IMR-90 (cell line): Measurements from ENCODE around the gene ZNF639. TPM values are rescaled to one million over a fixed set of nuclear protein-coding genes. Genes with fewer than 3 reads are reported as not detected.

Source experiments
- ATAC-seq: fragments of 200-7000 bp; cut with Tn5 transposase; 2 replicates; pipeline ENCODE4 v1.9.1; 2020; ENCODE audit warnings: low read depth, mild to moderate bottlenecking, moderate library complexity
- BruUV-seq: library from RNA; stranded (reverse); fragments of 400-500 nt; replicated peaks from 2 replicates; lab custom pipeline; 2021; lab: Mats Ljungman, UMichigan
- CTCF ChIA-PET: fragments of 300-600 bp; formaldehyde crosslinking; extraction: SDS; loops from one replicate; lab custom pipeline; 2021; ENCODE audit warnings: antibody characterized with exemption; lab: Yijun Ruan, JAX
- POLR2A ChIA-PET: fragments of 300-600 bp; sonication (Branson Sonifier 250); formaldehyde crosslinking; loops from one replicate; lab custom pipeline; 2022; ENCODE audit warnings: antibody characterized with exemption; ENCODE audit not compliant: unreplicated experiment; lab: Charles Lee
- DNase-seq: peaks from one replicate; pipeline ENCODE4 v3.0.0; 2013
- H2AFZ ChIP-seq: replicated peaks from 2 replicates; pipeline ENCODE3; 2013; ENCODE audit warnings: low read length, mild to moderate bottlenecking; ENCODE audit not compliant: poor library complexity
- H2AK5ac ChIP-seq: 2 replicates; pipeline ENCODE4 v1.6.1; 2013; ENCODE audit warnings: low read depth, low read length, inconsistent platforms
- H2AK9ac ChIP-seq: replicated peaks from 2 replicates; pipeline ENCODE3; 2013; ENCODE audit warnings: mild to moderate bottlenecking, low read depth, low read length, moderate library complexity; ENCODE audit not compliant: poor library complexity
- H2BK120ac ChIP-seq: 2 replicates; pipeline ENCODE4 v1.6.1; 2013; ENCODE audit warnings: low read depth, low read length, inconsistent platforms
- H2BK15ac ChIP-seq: 3 replicates; pipeline ENCODE4 v1.6.1; 2013; ENCODE audit warnings: low read depth, low read length, inconsistent platforms
- H2BK20ac ChIP-seq: 2 replicates; pipeline ENCODE4 v1.6.1; 2013; ENCODE audit warnings: low read depth, mild to moderate bottlenecking, inconsistent platforms, low read length, moderate library complexity
- H2BK5ac ChIP-seq: 2 replicates; pipeline ENCODE4 v1.6.1; 2013; ENCODE audit warnings: mild to moderate bottlenecking, low read depth, low read length, inconsistent platforms; ENCODE audit not compliant: poor library complexity, severe bottlenecking
- H3K14ac ChIP-seq: replicated peaks from 2 replicates; pipeline ENCODE4 v1.6.1; 2013; ENCODE audit warnings: low read depth, low read length, inconsistent platforms
- H3K18ac ChIP-seq: 2 replicates; pipeline ENCODE4 v1.6.1; 2013; ENCODE audit warnings: low read depth, low read length, control low read depth
- H3K23ac ChIP-seq: 2 replicates; pipeline ENCODE4 v1.6.1; 2013; ENCODE audit warnings: low read depth, low read length, inconsistent platforms
- H3K27ac ChIP-seq: 2 replicates; pipeline ENCODE4 v1.5.1; 2013; ENCODE audit warnings: mild to moderate bottlenecking, control low read depth, low read length; ENCODE audit not compliant: insufficient read depth
- H3K27me3 ChIP-seq: 2 replicates; pipeline ENCODE4 v1.6.1; 2013; ENCODE audit warnings: low read length; ENCODE audit not compliant: control insufficient read depth, insufficient read depth
- H3K36me3 ChIP-seq: 2 replicates; pipeline ENCODE4 v1.6.1; 2013; ENCODE audit warnings: low read length, mixed read lengths; ENCODE audit not compliant: control insufficient read depth, insufficient read depth
- H3K4ac ChIP-seq: 2 replicates; pipeline ENCODE4 v1.6.1; 2013; ENCODE audit warnings: low read depth, low read length, inconsistent platforms
- H3K4me1 ChIP-seq: 2 replicates; pipeline ENCODE4 v1.6.1; 2013; ENCODE audit warnings: low read length, mixed read lengths; ENCODE audit not compliant: control insufficient read depth, insufficient read depth
- H3K4me2 ChIP-seq: 2 replicates; pipeline ENCODE4 v1.6.1; 2013; ENCODE audit warnings: low read depth, mild to moderate bottlenecking, control low read depth, low read length, moderate library complexity
- H3K4me3 ChIP-seq: 2 replicates; pipeline ENCODE4 v1.5.1; 2013; ENCODE audit warnings: low read depth, mild to moderate bottlenecking, control low read depth, low read length, moderate library complexity; ENCODE audit not compliant: insufficient read depth
- H3K56ac ChIP-seq: 2 replicates; pipeline ENCODE4 v1.6.1; 2013; ENCODE audit warnings: low read length, inconsistent platforms; ENCODE audit not compliant: insufficient read depth; ENCODE audit errors: extremely low read depth
- H3K79me1 ChIP-seq, 2 experiments: 2 replicates each; pipeline ENCODE4 v1.6.1; 2013; ENCODE audit warnings: low read length in 2 of 2, inconsistent platforms in 1 of 2, low read depth in 1 of 2
- H3K9ac ChIP-seq: 2 replicates; pipeline ENCODE4 v1.6.1; 2013; ENCODE audit warnings: low read depth, low read length, control low read depth
- H3K9me1 ChIP-seq: 2 replicates; pipeline ENCODE4 v1.6.1; 2013; ENCODE audit warnings: low read length, inconsistent platforms; ENCODE audit not compliant: insufficient read depth
- H3K9me3 ChIP-seq: 2 replicates; pipeline ENCODE4 v1.6.1; 2013; ENCODE audit warnings: low read length; ENCODE audit not compliant: control insufficient read depth, insufficient read depth
- H4K20me1 ChIP-seq: 2 replicates; pipeline ENCODE4 v1.6.1; 2013; ENCODE audit warnings: low read length, inconsistent platforms; ENCODE audit not compliant: insufficient read depth
- H4K5ac ChIP-seq: 2 replicates; pipeline ENCODE4 v1.6.1; 2013; ENCODE audit warnings: mild to moderate bottlenecking, low read depth, low read length, control low read depth
- H4K8ac ChIP-seq, 2 experiments: 2 replicates each; pipeline ENCODE4 v1.6.1; 2013; ENCODE audit warnings: low read depth in 2 of 2, low read length in 2 of 2, control low read depth in 1 of 2, inconsistent platforms in 1 of 2
- H4K91ac ChIP-seq: 2 replicates; pipeline ENCODE4 v1.6.1; 2013; ENCODE audit warnings: low read depth, low read length, inconsistent platforms; ENCODE audit not compliant: insufficient read depth
- BHLHE40 ChIP-seq: fragments of 150-350 bp; IDR thresholded peaks from 2 replicates; pipeline ENCODE4 v1.6.1; 2016; ENCODE audit warnings: mild to moderate bottlenecking, low read depth, low read length
- CHD1 ChIP-seq: IDR thresholded peaks from 2 replicates; pipeline ENCODE4 v1.6.1; 2012; ENCODE audit warnings: low read depth, low read length, improper control_type of control experiment
- CTCF ChIP-seq: conservative IDR thresholded peaks from 2 replicates; pipeline ENCODE4 v1.5.1; 2012; ENCODE audit warnings: mild to moderate bottlenecking, low read depth, low read length, improper control_type of control experiment
- ELK1 ChIP-seq: fragments of 150-350 bp; IDR thresholded peaks from 2 replicates; pipeline ENCODE4 v1.6.1; 2016; ENCODE audit warnings: low read depth, mild to moderate bottlenecking, low read length, moderate library complexity, borderline replicate concordance
- FOS ChIP-seq: fragments of 150-350 bp; IDR thresholded peaks from 2 replicates; pipeline ENCODE4 v1.6.1; 2016; ENCODE audit warnings: low read depth, low read length
- MAFK ChIP-seq: IDR thresholded peaks from 2 replicates; pipeline ENCODE4 v1.6.1; 2012; ENCODE audit warnings: low read depth, low read length, improper control_type of control experiment
- MAZ ChIP-seq: IDR thresholded peaks from 2 replicates; pipeline ENCODE4 v1.6.1; 2012; ENCODE audit warnings: low read depth, mild to moderate bottlenecking, low read length, improper control_type of control experiment, moderate library complexity, borderline replicate concordance
- MXI1 ChIP-seq: IDR thresholded peaks from 2 replicates; pipeline ENCODE4 v1.6.1; 2012; ENCODE audit warnings: low read depth, mild to moderate bottlenecking, low read length, moderate library complexity, borderline replicate concordance
- NFE2L2 ChIP-seq: fragments of 150-350 bp; IDR thresholded peaks from 2 replicates; pipeline ENCODE4 v1.6.1; 2016; ENCODE audit warnings: low read depth, mild to moderate bottlenecking, low read length
- POLR2A ChIP-seq: IDR thresholded peaks from 2 replicates; pipeline ENCODE4 v1.6.1; 2012; ENCODE audit warnings: mild to moderate bottlenecking, low read depth, low read length
- RAD21 ChIP-seq: IDR thresholded peaks from 2 replicates; pipeline ENCODE4 v1.6.1; 2012; ENCODE audit warnings: low read length, improper control_type of control experiment
- RCOR1 ChIP-seq: IDR thresholded peaks from 2 replicates; pipeline ENCODE4 v1.6.1; 2012; ENCODE audit warnings: mild to moderate bottlenecking, low read length, improper control_type of control experiment; ENCODE audit not compliant: insufficient replicate concordance
- RFX5 ChIP-seq: IDR thresholded peaks from 2 replicates; pipeline ENCODE4 v1.8.0; 2012; ENCODE audit warnings: low read depth, mild to moderate bottlenecking, low read length, moderate library complexity
- SMC3 ChIP-seq: fragments of 150-350 bp; IDR thresholded peaks from 2 replicates; pipeline ENCODE4 v1.6.1; 2016; ENCODE audit warnings: low read depth, mild to moderate bottlenecking, antibody characterized with exemption, low read length, moderate library complexity
- WGBS, 2 experiments: methylation state at CpG; one replicate each; pipeline versions ENCODE4 v1.1.5 to v1.1.7; 2013; ENCODE audit warnings: missing lambda C conversion rate in 2 of 2; ENCODE audit not compliant: insufficient read length in 1 of 2; ENCODE audit errors: extremely low coverage in 2 of 2; 5-methylcytosine and 5-hydroxymethylcytosine counted together
- dilution Hi-C: fragments of 300-500 bp; cut with HindIII; formaldehyde crosslinking; loops from one replicate; pipeline ENCODE4 v1.14.3; 2018; ENCODE audit warnings: low sequenced_read_pairs; ENCODE audit not compliant: unreplicated experiment
- in situ Hi-C: fragments of 300-500 bp; cut with MboI; formaldehyde crosslinking; loops from 3 replicates; pipeline ENCODE4 v1.14.3; 2019; ENCODE audit warnings: low sequenced_read_pairs, inconsistent platforms, mixed read lengths
- intact Hi-C: fragments of 100-400 bp; cut with micrococcal nuclease; formaldehyde crosslinking; loops from 2 replicates; pipeline ENCODE4 v1.10.0; 2022
- polyA plus RNA-seq, 3 experiments: library from polyadenylated mRNA; depleted of rRNA; stranded (reverse); fragments of >200 nt; gene quantifications; 2 replicates each; pipeline ENCODE4 v1.2.3, GENCODE V29; 2012; ENCODE audit warnings: low replicate concordance in 1 of 3
- total RNA-seq: library from RNA; depleted of rRNA; stranded (reverse); fragments of >200 nt; gene quantifications from 2 replicates; pipeline ENCODE4 v1.2.3, GENCODE V29; 2012
- TF ChIP-seq, protein P1 (sequence below): fragments of 150-350 bp; IDR thresholded peaks from 2 replicates; pipeline ENCODE4 v1.6.1; 2017; ENCODE audit warnings: mild to moderate bottlenecking, antibody characterized with exemption, low read length, low read depth

Gene ZNF639
- total and polyA plus RNA-seq, 2 of the 4 experiments (the other 2 are of a cell fraction) = 15.9 to 50.5 TPM

GRCh38 chr3:179332240-179332639, 9.4 kb downstream of the ZNF639 start:
- ChIA-PET POLR2A (no interaction called here), CTCF (no interaction called here)
- 100% methylated on average over 1 of the region's 4 CpGs; no CpG with 5 or more reads in 1 of the 2 experiments for WGBS, 2 experiments
- H3K9me3 ChIP-seq = no peaks in the 10 kb centered on the region
- DNase-seq (no peak), ATAC-seq (no peak)
- no peak overlapping the region for H3K27ac ChIP-seq
- H3K79me1 ChIP-seq = peaks cover 17 to 26% of the 10 kb centered on the region in 2 experiments
- intact Hi-C loops = no loop called here
- H3K4me1 ChIP-seq = 0 out of 2 replicates have a peak, but pooled peaks cover 2% of the 10 kb centered on the region
- TF ChIP-seq NFE2L2 (no peak), MXI1 (no peak), RCOR1 (no peak), SMC3 (no peak), CTCF (no peak), RFX5 (no peak), MAFK (no peak), POLR2A (no peak), FOS (no peak), MAZ (no peak), CHD1 (no peak), RAD21 (no peak), BHLHE40 (no peak), ELK1 (no peak)
- TF ChIP-seq, protein P1, sequence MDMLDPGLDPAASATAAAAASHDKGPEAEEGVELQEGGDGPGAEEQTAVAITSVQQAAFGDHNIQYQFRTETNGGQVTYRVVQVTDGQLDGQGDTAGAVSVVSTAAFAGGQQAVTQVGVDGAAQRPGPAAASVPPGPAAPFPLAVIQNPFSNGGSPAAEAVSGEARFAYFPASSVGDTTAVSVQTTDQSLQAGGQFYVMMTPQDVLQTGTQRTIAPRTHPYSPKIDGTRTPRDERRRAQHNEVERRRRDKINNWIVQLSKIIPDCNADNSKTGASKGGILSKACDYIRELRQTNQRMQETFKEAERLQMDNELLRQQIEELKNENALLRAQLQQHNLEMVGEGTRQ = no peak
- H3K23ac ChIP-seq = no peak overlapping the region
- H3K4ac ChIP-seq = no peak overlapping the region
- H3K56ac ChIP-seq = no peak overlapping the region
- no peak overlapping the region for H4K5ac ChIP-seq
- H2BK120ac ChIP-seq = no peak overlapping the region
- no peak overlapping the region for H2BK20ac ChIP-seq
- BruUV-seq = no TSS peak
- H2AK5ac ChIP-seq = no peak overlapping the region
- H2BK15ac ChIP-seq = no peak overlapping the region
- H3K4me2 ChIP-seq = no peak overlapping the region
- H3K36me3 ChIP-seq = peaks cover 39% of the 10 kb centered on the region
- no peak overlapping the region for H3K4me3 ChIP-seq
- in situ Hi-C loops = loop anchor here (10.0 kb wide), 1 partner anchor 223 kb away; no protein-coding TSS in a partner anchor
- no peak overlapping the region for H4K8ac ChIP-seq
- H3K18ac ChIP-seq = no peak overlapping the region
- no peak overlapping the region for H3K9ac ChIP-seq
- dilution Hi-C loops = no loop called here
- H2AK9ac ChIP-seq = no peak overlapping the region
- no peaks in the 10 kb centered on the region for H4K20me1 ChIP-seq
- no peaks in the 10 kb centered on the region for H3K27me3 ChIP-seq
- H3K9me1 ChIP-seq = 0 out of 2 replicates have a peak, but pooled peaks cover 4% of the 10 kb centered on the region
- H3K14ac ChIP-seq = no peak overlapping the region
- no peak overlapping the region for H2BK5ac ChIP-seq
- H2AFZ ChIP-seq = no peak overlapping the region
- H4K91ac ChIP-seq = no peak overlapping the region
